Astrocyte of the spinal cord (primary cell): ENCODE data around the gene GGCX.
A peak's percentile ranks its signal among the peaks of the same experiment; 100 is the strongest.

Experiments used
- DNase-seq: peaks from one replicate; pipeline ENCODE4 v3.0.0; 2011; ENCODE audit warnings: low read depth, low spot score
- H3K4me3 ChIP-seq: 2 replicates; pipeline ENCODE4 v1.5.1; 2011; ENCODE audit warnings: low read depth, mild to moderate bottlenecking, low read length, moderate library complexity
- in situ Hi-C: cut with HindIII; loops from 2 replicates; pipeline ENCODE4 v1.10.0; 2017; ENCODE audit warnings: low sequenced_read_pairs
- TF ChIP-seq, protein P1 (sequence below): IDR thresholded peaks from 2 replicates; pipeline ENCODE4 v1.5.1; 2012; ENCODE audit warnings: low read depth, mild to moderate bottlenecking, low read length, inconsistent platforms

The GGCX gene

DNA sequence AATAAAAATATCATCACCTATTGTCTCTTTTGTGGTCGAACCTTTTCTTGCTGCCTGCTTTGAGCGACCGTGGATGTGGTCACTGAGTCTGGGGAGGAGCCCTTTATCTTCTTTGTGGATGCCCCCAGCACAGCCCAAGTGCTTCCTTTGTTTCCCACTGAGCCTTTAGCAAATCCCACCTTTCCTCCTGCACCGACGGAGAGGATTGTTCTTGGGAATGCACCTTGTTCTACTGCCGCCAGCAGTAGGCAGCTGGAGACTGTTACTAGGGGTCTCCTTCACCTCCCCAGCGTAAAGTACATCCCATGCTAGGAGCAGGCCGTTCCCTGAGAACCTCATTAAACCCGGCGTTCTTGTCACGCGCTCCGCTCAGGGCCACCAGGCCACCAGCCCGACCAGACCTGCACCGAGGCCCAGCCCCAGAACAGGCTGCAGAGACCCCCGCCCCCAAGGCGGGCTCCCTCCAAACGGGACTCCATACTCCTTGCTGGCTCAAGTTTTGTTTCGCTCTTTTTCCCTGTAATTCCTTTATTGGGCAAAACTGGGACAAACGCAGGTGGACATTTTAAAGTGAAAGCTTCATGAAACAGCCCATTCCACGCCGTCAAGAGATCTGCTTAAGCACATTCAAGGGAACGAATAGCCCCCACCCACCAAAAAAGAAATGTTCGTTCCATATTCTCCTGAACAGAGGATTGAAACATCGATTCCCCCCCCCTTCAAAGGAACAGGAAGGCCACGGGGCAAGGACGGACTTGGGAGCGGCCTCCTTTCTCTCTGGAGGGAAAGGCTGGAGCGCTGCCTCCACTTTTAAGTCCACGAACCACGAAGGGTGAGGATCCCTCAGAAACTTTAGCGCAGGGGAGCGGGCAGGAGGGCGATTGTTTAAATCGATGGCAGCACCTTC lies 23.4 kb downstream of the GGCX start:
- in situ Hi-C loops, result loop anchor here (25.0 kb wide), 1 partner anchor 126 kb away; the partner anchor contains the start of genes CAPG and SH2D6
- peak overlapping the region; percentile 64 for H3K4me3 ChIP-seq
- DNase-seq, result no peak
- TF ChIP-seq, protein P1, sequence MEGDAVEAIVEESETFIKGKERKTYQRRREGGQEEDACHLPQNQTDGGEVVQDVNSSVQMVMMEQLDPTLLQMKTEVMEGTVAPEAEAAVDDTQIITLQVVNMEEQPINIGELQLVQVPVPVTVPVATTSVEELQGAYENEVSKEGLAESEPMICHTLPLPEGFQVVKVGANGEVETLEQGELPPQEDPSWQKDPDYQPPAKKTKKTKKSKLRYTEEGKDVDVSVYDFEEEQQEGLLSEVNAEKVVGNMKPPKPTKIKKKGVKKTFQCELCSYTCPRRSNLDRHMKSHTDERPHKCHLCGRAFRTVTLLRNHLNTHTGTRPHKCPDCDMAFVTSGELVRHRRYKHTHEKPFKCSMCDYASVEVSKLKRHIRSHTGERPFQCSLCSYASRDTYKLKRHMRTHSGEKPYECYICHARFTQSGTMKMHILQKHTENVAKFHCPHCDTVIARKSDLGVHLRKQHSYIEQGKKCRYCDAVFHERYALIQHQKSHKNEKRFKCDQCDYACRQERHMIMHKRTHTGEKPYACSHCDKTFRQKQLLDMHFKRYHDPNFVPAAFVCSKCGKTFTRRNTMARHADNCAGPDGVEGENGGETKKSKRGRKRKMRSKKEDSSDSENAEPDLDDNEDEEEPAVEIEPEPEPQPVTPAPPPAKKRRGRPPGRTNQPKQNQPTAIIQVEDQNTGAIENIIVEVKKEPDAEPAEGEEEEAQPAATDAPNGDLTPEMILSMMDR, result no peak

DNA sequence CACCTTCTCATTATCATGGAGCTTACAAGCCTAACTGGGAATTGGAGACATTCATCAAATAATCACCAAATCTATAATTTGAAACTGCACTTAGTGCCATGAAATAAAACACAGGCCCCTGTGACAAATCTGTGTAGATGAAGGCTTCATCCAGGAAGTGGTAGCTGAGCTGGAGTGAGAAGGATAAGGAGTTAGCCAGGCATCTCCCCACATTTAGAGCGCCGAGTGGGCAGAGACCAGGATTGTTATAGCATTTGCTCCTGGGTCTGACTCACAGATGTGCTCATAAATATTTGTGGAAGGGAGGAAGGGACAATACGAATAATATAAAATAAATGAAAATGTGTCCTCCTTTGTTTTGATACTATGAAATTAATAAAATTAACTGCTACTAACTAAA lies 24.8 kb downstream of the GGCX start:
- DNase-seq, result peak; percentile 75
- TF ChIP-seq, protein P1, result no peak
- H3K4me3 ChIP-seq, result no peak overlapping the region
- in situ Hi-C loops, result loop anchor here (25.0 kb wide), 1 partner anchor 124 kb away; the partner anchor contains the start of genes CAPG and SH2D6

DNA sequence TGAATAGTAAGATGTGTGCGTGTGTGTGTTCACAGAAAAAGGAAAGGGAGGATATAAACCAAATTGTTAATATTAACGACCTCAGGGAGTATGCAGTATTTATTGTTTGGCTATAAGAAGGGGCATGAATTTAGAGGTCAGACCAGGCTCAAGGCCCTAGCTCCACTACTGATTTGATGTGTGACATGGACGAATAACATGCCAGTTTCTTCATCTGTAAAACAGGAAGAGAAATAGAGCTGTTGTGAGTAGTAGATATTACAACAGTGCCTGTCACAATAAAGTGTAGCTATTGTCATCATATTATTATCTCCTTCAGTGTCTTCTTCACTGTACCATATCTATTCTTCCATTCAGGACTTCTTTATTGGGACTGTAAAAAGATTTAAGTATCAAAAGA lies 26.4 kb downstream of the GGCX start:
- TF ChIP-seq, protein P1, result no peak
- DNase-seq, result no peak
- in situ Hi-C loops, result loop anchor here (25.0 kb wide), 1 partner anchor 123 kb away; the partner anchor contains the start of genes CAPG and SH2D6
- no peak overlapping the region for H3K4me3 ChIP-seq

DNA sequence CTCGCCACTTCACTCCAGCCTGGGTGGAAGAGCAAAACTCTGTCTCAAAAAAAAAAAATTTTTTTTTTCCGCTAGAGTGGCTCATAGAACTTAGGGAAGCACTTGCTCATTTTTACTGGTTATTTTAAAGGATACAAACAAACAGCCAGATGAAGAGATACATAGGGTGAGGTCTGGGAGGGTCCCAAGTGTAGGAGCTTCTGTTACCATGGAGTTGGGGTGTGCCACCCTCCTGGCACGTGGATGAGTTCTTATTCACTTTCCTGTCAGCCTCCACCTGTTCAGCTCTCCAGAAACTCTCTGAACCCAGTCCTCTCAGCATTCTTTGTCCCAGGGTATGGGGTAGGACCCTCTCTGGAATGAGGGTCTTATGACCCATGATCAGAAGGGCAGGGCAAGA lies 27.2 kb downstream of the GGCX start:
- TF ChIP-seq, protein P1, result no peak
- no peak overlapping the region for H3K4me3 ChIP-seq
- DNase-seq, result no peak
- in situ Hi-C loops, result loop anchor here (25.0 kb wide), 1 partner anchor 122 kb away; the partner anchor contains the start of genes CAPG and SH2D6

DNA sequence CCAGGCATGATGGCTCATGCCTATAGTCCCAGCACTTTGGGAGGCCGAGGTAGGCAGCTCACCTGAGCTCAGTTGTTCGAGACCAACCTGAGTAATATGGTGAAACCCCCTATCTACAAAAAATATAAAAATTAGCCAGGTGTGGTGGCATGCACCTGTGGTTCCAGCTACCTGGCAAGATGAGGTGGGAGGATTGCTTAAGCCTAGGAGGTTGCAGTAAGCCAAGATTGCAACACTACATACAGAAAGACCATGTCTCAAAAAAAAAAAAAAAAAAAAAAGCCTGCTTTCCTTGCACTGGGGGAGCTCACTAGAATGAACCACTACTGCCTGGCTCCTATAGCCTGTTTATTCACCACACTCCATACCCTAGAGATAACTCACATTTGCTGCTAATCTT lies 29.7 kb downstream of the GGCX start:
- TF ChIP-seq, protein P1, result no peak
- in situ Hi-C loops, result loop anchor here (25.0 kb wide), 1 partner anchor 119 kb away; the partner anchor contains the start of genes CAPG and SH2D6
- DNase-seq, result no peak
- H3K4me3 ChIP-seq, result no peak overlapping the region

DNA sequence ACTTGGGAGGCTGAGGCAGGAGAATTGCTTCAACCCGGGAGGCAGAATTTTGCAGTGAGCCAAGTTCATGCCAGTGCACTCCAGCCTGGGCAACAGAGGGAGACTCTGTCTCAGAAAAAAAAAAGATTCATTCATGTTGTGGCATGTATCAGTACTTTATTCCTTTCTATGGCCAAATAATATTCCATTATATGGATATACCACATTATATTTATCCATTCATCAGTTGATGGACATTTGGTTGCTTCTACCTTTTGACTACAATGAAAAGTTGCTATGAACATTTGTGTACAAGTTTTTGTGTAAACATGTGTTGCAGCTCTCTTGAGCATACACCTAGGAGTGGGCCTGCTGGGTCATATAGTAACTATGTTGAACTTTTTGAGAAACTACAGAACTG lies 31.5 kb downstream of the GGCX start:
- TF ChIP-seq, protein P1, result no peak
- no peak for DNase-seq
- H3K4me3 ChIP-seq, result no peak overlapping the region
- in situ Hi-C loops, result loop anchor here (25.0 kb wide), 1 partner anchor 118 kb away; the partner anchor contains the start of genes CAPG and SH2D6
